Limb (tissue), 2 donors: ENCODE data around the gene MAOA.
"Not testable (repeated sequence)": the region's sequence is repeated elsewhere in the genome, so short reads cannot be mapped to it uniquely, and the experiment has no call there.

Experiments used
- DNase-seq, 2 donors: peaks; one replicate each; pipeline ENCODE4 v3.0.0-alpha.2; 2016; ENCODE audit errors: extremely low spot score in 2 of 2

Gene MAOA

DNA sequence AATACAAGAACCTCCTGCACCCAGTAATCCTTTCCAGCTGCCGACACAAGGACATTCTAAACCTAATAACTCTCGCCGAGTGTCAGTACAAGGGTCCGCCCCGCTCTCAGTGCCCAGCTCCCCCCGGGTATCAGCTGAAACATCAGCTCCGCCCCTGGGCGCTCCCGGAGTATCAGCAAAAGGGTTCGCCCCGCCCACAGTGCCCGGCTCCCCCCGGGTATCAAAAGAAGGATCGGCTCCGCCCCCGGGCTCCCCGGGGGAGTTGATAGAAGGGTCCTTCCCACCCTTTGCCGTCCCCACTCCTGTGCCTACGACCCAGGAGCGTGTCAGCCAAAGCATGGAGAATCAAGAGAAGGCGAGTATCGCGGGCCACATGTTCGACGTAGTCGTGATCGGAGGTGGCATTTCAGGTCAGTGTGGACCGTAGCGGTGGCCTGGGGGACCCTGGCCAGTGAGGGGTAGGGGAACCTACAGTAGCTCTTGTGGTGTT is at the start of gene MAOA:
Gene MAOA (plus strand): TSS at position 295 of the 490 bp plus-strand sequence. CDS start 43 bp downstream, at position 338.
- DNase-seq, result peak in 1 of 2 donors; percentile 60

DNA sequence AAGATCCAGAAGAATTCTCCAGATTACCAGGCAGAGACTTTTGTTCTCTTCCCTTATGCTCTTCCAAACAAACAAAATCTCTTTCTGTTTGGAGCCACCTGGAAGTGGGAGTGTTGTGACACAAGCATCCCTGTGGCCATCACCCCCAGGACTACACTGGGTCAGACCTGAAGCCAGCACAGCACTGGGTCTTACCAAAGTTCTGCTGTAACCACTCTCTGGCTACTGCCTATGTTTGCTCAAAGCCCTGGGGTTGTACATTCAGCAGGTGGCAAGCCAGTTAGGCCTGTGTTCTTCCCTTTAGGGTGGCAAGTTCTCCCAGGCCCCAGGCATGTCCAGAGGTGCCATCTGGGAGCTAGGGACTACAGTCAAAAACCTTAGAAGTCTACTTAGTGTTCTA is 43.7 kb upstream of the MAOA start:
- no peak for DNase-seq

DNA sequence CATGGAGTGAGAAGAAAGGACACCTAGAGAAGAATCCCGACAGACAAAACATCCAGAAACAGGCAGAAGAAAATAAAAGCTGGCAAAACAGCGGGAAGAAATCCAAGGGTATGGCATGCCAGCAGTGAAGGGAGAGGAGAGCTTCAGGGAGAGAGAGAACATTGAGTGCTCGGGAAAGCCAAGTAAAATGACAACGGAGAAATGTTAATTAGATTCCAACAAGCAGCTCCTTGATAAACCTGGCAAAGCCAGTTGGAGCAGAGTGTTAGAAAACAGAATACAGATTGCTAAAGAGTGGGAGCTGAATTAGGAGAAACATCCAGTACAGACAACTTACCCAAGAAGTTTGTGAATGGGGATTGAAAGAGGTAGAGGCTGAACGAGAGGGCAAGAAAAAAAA is 40.4 kb upstream of the MAOA start:
- no peak for DNase-seq

DNA sequence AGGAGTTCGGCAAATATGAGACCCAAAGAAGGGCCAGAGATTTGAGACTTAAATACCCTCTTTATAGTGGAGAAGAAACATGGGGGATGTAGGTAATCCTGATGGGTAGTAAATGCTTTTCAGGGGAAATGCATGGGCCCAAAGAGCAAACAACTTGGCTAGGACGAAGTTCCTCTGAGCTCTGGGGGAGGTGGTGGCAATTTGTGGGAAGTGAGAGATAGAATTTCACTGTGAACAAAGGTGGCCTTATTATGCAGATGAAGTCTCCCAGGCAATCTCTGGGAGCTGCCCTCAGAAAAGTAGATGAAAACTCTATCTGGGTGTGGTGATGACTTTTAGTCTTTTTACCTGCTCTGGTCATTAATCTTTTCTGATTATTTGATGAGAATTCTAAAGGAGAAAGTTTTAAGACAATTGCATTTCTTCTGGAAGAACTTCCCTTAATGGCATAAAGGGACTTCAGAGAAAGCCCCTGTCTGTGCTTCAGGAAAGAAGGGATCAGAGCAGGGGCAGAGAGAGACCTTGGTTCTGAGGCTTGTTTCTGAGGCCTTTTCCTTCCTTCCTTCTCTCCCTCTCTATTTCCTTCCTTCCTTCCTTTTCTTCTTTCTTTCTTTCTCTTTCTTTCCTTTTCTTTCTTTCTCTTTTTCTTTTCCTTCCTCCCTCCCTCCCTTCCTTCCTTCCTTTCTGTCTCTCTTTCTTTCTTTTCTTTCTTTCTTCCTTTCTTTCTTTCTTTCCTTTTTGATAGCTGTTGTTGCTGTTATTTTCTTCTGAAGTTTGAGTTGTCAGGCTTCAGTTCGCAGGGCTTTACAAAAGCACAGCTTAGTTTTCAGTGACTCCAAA is 37.5 kb upstream of the MAOA start:
- DNase-seq, result no peak

DNA sequence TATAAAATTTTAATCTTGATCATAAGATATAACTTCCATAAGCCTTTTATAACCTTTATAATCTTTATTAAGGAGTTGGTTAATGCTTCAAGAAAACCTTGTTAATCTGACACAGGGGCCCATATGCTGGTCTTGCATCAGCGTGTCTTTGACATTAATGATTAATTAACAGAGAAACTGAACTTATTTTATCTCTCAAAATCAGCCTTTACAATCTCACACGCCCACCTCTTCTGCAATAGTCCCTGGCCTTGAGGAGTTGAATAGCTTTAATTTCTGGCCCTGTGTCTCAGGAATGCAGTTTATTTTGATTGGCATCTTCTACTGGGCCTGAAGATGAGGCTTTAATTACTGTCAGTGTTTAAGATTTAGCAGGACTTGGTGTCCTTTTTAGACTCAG is 36.2 kb upstream of the MAOA start:
- DNase-seq, result not testable (repeated sequence)

DNA sequence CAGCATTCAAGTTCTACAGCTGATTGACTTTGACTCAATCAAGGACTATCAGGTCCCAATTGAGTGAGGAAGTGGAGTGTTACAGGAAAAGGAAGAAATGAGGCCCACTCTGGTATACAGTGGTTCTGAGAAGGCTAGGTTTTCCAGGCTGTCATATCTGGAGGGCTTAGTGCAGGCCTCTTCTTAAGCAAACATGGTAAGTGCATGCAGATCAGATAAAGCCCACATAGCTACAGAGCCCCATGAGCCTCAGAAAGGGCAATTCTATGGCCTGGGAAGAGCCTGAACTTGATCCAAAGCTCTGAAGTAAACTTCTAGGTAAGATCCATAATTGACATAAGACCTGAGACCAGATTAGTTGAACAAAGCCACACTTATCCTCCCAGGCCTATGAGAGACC is 29.0 kb upstream of the MAOA start:
- no peak for DNase-seq

DNA sequence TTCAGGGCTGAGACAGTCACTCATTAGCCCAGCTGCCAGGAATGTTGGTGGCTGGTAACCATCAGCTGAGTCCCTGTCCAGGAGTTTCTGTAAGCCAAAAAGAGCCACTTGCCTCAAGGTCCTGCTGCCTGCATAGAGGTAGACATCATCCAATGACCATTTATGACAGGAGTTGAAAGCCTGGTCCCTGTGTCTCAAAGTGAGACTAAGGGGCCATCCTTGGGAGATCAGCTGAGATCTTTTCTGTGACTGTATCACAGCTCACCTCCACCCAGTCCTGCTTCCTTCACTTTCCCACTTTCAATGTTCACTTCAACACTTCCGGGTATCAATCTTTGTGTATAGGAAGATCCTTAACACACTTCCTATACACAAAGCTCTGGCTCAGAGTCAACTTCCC is 28.4 kb upstream of the MAOA start:
- no peak for DNase-seq

DNA sequence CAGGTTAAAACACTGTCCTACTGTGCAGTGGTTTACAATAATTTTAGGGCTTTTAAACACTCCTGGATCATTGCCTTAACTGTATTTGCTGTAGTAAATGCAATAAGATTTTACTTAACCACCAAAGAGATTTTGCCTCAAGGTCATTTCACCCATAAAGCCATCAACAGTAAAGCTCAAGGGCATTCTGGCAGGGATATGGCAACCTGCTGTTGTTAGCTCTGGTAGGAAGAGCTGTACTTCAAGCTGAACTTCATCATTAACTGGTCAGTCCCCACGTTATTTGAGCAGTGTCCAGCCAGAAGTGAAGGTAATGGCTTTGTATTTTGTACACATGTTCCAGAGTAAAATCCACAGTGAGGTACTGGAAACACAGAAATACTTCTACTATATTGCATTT is 26.9 kb upstream of the MAOA start:
- no peak for DNase-seq

DNA sequence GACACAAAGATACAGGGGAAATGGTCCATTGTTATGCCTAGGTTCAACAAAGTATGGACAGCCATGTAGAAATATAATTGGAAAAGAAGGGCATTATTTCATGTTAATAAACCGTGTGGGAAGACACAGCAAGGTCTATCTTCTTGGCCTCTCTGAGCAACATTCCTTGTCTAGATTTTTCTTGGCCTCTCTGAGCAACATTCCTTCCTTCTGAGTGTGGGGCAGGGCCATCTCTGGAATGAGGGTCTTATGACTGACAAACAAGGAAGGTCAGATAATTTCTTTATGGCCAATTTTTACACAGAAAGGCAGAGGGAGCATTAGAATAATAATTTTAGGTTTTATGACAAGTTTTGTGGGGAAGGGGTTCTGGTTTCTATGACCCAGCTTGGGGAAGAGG is 24.3 kb upstream of the MAOA start:
- DNase-seq, result no peak

DNA sequence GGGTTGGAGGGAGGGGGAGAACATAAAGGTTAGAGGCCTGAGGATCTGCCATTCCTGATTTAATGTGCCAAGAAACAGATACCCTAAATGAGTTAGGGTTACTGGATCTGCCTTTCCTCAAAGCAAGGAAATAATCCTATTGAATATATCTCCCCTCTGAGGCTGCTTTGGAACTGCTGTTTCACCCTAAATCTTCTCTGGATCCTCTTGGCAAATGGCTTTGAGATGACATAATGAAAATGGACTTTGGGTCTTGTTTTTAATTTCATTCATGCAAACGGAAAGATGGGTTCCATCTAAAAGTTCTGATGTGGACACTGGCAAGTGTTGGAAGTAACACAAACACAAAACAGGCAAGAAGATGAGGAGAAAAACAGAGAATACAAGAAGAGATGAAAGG is 23.0 kb upstream of the MAOA start:
- DNase-seq, result no peak

DNA sequence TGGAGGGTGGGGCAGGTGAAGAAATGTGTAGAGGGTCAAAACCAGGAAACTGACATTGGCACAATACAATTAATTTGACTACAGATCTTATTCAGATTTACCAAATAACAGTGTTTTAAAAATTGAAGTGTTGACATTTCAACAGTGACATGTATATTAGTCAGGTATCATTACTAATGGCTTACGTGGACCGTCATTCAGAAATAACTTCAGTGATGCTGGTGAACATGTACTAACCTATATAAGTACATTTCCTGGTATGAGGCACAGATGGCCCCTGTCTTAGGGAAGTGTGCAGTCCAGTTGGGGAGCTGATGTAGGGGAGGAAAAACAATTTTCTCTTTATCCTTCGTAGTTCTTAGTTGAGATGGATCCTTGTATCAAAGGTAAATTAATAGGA is 22.3 kb upstream of the MAOA start:
- no peak for DNase-seq

DNA sequence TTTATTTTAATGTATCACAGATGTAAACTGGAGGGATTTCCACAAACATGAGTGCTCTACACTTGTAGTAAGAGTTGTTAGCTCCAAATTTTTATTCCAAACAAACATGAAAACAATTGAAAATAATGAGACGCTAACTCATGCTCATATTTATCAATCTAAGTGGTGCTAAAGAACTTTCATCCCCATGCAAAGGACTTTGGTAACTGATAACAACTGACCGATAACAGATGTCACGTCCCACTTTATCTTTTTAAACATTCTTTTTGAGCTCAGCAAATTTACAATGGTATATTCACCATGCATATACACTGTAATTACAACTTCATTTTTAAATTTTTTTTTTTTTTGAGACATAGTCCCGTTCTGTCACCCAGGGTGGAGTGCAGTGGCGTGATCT is 15.6 kb upstream of the MAOA start:
- DNase-seq, result no peak

DNA sequence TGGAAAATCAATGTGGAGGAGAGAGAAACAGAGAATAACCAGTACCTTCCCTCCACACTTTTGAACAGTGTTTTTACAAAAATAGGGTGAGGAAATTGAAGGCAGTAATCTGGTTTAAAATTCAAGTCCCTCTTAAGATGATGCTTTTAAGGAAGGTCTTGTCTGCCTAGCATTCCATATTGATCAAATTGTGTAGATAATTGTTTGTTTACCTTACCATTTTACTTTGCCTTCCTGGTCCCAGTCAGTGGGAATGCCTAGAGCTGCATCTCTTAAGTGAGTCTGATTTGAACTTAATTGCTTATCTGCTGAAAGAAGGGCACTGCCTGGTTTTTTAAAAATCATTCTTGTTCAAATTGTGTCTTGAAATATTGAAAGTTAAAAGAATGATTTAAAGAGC is 14.4 kb upstream of the MAOA start:
- no peak for DNase-seq

DNA sequence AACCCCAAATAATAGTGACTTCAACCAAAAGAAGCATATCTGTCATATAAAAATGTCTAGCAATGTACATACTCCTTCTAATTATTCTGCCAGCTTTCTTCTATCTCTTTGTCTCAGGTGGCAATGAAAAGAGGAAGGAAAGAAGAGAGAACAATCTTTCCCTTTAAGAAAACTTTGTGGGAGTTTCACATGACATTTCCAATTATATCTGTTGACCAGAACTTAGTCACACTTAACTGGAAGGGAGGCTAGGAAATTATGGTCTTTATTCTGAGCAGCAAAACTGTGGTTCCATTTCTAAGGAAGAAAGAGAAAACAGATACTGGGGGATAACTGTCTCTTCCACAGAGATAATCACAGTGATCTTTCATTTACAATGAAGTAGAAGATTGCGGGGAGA is 12.9 kb upstream of the MAOA start:
- no peak for DNase-seq

DNA sequence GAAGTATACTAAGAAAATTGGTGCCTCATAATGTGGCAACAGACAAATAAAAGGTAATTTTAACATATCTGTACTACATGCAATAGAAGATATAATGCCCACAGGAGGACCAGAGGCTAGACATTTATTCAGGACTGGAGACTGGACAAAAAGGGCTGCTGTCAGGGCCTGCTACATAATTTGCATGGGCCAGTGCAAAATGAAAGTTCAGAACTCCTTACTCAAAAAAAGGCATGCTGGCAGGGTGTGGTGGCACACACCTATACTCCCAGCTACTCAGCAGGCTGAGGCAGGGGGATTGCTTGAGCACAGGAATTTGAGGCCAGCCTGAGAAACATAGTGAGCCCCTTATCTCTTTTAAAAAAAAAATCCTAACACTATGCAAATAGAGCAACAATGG is 12.4 kb upstream of the MAOA start:
- no peak for DNase-seq

DNA sequence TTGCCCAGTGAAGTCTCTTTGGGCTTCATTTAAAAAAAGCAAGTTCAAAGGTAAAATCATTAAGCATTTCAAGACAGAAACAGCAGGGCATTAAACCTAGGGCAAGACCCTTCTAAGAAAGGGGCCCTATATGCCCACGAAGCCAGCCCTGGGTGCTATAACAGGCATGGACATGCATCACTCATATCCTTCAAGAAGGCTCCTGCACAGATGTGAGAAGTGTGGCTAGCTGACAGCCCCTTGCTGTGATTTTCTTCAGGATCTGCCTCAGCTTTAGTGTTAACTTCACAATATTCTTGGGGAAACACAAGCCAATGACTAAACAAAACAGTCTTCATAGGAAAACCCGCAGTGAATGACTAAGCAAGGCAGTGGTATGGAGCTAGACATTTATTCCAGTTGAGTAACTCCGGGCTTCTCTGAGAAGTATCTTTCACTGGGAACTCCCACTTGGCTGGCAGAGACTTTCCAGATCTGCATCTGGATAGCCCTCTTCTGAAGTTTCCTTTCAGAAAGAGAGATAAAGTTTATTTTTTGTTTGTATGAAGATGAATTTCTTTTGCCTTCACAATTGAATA is 11.9 kb upstream of the MAOA start:
- no peak for DNase-seq

DNA sequence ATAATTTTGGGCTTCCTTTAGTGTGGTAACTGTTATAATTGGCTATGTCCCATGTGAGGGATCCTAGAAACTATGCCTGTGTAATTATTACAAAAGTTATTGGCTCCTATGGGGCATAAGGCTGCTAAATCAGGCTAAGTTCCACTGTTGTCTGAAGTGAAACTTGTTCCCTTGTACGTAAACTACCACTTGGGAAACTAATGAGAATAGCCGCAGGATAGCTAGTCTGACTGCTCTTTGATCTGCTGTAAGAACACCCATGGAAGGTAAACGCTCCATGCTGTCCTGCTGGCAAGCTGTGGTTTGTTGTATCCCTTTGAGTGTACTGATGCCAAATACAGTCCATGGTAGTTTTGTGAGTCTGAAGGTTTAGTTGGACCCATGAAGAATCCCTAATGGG is 9.3 kb upstream of the MAOA start:
- DNase-seq, result no peak

DNA sequence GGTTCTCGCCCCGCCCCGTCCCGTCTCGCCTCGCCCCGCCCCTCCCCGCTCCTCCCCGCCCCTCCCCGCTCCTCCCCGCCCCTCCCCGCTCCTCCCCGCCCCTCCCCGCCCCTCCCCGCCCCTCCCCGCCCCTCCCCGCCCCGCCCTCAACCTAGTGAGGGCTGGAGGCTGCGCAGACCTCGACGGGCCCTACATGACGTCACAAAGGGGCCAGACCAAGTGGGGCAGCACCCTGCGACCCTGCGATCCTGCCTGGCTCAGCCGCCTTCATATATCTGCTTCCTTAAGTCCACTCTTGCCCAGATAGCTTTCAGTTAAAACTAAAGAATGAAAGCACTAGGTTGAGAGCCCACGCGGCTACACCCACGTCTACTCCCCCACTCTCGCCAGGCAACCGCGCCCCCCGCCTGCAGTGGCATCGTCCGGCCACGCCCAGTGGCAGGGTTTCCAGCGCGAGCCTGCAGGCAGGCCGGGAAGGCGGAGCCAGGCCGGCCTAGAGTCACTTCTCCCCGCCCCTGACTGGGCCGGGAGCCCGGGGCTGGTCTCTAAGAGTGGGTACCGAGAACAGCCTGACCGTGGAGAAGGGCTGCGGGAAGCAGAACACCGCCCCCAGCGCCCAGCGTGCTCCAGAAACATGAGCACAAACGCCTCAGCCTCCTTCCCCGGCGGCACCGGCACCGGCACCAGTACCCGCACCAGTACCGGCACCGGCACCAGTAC is 1.5 kb upstream of the MAOA start:
- DNase-seq, result peak; percentile 79 to 92

DNA sequence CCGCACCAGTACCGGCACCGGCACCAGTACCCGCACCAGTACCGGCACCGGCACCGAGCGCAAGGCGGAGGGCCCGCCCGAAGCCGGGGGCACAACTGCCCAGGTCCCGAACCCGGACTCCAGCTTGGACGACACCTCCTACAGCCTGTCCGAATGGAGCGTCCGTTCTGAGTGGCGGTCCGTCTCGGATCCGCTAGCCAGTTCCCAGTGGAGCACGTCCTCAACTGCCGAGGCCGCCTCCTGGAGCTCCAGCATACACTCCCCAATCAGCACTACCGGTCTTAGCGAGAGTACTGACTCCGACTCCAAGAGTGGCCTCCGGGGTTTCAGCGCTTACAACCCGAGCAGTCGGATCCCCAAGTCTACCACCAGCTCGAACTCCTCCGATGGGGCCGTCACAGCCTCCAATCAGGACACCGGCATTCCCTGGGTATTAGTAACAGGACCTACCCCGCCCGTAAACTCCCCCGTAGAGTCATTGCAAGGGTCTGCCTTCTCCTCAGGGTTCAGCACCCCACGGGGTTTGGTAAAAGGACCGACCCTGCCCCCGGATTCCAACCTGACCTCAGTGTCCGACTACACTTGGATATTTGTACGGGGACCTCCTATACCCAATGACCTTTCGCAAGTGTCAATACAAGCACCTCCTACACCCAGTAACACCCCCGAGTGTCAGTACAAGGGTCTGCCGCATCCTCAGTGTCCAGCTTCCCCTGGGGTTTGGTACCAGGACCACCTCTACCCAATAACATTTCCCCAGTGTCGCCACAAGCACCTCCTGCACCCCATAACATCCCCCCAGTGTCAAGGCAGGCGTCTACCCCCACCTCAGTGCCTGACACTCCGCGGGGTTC is 721 bp upstream of the MAOA start:
- DNase-seq, result peak in 1 of 2 donors; percentile 52

DNA sequence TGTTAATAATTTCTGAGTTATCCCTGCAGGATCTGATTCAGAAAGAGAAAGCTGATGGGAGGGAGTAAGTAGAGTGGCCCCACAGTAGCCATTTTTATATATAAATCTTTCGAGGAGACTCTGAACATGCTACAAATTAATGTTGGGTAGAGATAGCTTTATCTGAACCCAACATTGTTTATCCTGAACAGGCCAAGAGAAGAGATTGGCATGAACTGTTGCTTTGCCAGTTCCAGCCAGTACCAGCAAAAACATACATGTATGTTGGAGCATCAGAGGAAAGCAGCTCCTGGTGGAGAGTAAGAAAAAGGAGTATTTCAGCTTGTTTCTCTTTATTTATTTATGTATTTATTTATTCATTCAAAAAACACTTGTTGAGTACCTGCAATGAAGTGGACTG is 1.6 kb downstream of the MAOA start:
- DNase-seq, result no peak

DNA sequence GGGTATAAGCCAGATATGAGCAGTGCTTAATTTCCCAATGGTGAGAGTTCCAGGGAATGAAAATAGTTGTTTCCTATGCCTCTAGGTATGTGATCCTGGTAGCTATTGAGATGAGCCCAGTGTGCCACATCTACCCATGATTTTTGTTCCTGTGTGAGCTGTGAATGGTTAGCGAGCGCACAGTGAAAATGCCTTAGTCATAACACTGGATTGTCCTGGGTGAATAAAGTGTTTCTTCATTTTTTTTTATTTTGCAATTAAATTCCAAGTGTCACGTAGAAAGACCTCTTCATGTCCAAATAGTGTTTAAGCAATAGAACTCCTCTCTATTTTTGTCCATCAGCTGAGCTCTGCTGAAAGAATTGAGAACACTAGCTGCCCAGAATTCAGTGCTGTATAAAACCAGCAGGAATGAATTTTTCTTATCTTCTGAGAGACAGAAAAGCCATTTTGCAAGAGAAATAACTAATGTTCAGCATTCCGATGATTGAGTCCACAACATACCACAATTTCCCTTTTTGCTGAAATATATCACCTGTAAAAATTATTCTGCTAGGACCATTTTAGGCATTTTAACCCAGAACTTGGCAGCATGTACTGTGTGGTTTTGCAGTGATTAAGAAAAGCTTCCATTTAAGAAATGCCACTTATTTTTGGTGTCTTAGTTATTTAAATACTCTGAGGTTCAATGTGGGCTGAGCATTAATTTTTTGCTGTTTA is 5.6 kb downstream of the MAOA start:
- DNase-seq, result no peak
